KOPT-K1 (cell line): ENCODE results near the gene MGME1.
A peak's percentile ranks its signal among the peaks of the same experiment; 100 is the strongest.

Source experiments
- H3K27ac ChIP-seq: fragments of 200-600 bp; sonication (generic); 2 replicates; pipeline ENCODE4 v1.5.1; 2016; ENCODE audit warnings: antibody characterized with exemption, mild to moderate bottlenecking, low read depth, low read length; ENCODE audit not compliant: poor library complexity, severe bottlenecking
- H3K36me3 ChIP-seq: fragments of 200-600 bp; sonication (generic); 2 replicates; pipeline ENCODE4 v1.5.1; 2017; ENCODE audit warnings: antibody characterized with exemption, mild to moderate bottlenecking, low read length, moderate library complexity; ENCODE audit not compliant: insufficient read depth
- H3K9me3 ChIP-seq: fragments of 200-600 bp; sonication (generic); 2 replicates; pipeline ENCODE4 v1.5.1; 2017; ENCODE audit warnings: antibody characterized with exemption, low read length, mild to moderate bottlenecking; ENCODE audit not compliant: insufficient read depth, poor library complexity, severe bottlenecking

Gene MGME1

GRCh38 chr20:17968366-17969277 is at the start of gene MGME1, which contains the start of gene SNX5:
TSS of gene MGME1 (plus strand) at chr20:17969018. CDS start at chr20:17969860, 842 bp downstream.
TSS of gene SNX5 (minus strand) at chr20:17968794. CDS start at chr20:17968425, 369 bp downstream.
- peaks cover 75% of the 10 kb centered on the region for H3K36me3 ChIP-seq
- H3K27ac ChIP-seq, result peak within 1 kb of the TSS; percentile 100
- no peaks in the 10 kb centered on the region for H3K9me3 ChIP-seq

GRCh38 chr20:17919149-17919548 is 49.7 kb upstream of the MGME1 start:
- H3K9me3 ChIP-seq, result no peaks in the 10 kb centered on the region
- H3K36me3 ChIP-seq, result no peaks in the 10 kb centered on the region
- no peak overlapping the region for H3K27ac ChIP-seq

- Histone ChIP-seq H3K9me3 (no peaks in the 10 kb centered on the region), H3K27ac (no peak overlapping the region), H3K36me3 (no peaks in the 10 kb centered on the region)
Measured at GRCh38 chr20:17921774-17922173, 47.0 kb upstream of the MGME1 start.

GRCh38 chr20:17925141-17925939 is 43.5 kb upstream of the MGME1 start:
- Histone ChIP-seq H3K36me3 (no peaks in the 10 kb centered on the region), H3K9me3 (no peaks in the 10 kb centered on the region), H3K27ac (no peak overlapping the region)

- Histone ChIP-seq H3K9me3 (no peaks in the 10 kb centered on the region), H3K27ac (no peak overlapping the region), H3K36me3 (no peaks in the 10 kb centered on the region)
Measured at GRCh38 chr20:17925940-17926300, 42.9 kb upstream of the MGME1 start.

GRCh38 chr20:17928211-17928611 is 40.6 kb upstream of the MGME1 start:
- Histone ChIP-seq H3K27ac (no peak overlapping the region), H3K36me3 (no peaks in the 10 kb centered on the region), H3K9me3 (no peaks in the 10 kb centered on the region)

GRCh38 chr20:17928633-17929311 is 40.0 kb upstream of the MGME1 start:
- Histone ChIP-seq H3K36me3 (no peaks in the 10 kb centered on the region), H3K9me3 (no peaks in the 10 kb centered on the region), H3K27ac (no peak overlapping the region)

- H3K36me3 ChIP-seq, result no peaks in the 10 kb centered on the region; the same call in 1 of the 2 replicates
- H3K9me3 ChIP-seq, result no peaks in the 10 kb centered on the region
- H3K27ac ChIP-seq, result no peak overlapping the region
Measured at GRCh38 chr20:17931513-17931912, 37.3 kb upstream of the MGME1 start.

- no peaks in the 10 kb centered on the region for H3K9me3 ChIP-seq
- no peak overlapping the region for H3K27ac ChIP-seq
- no peaks in the 10 kb centered on the region; the same call in 1 of the 2 replicates for H3K36me3 ChIP-seq
Measured at GRCh38 chr20:17932396-17932795, 36.4 kb upstream of the MGME1 start.

GRCh38 chr20:17933121-17933520 is 35.7 kb upstream of the MGME1 start:
- H3K27ac ChIP-seq, result no peak overlapping the region

GRCh38 chr20:17933711-17934110 is 35.1 kb upstream of the MGME1 start:
- Histone ChIP-seq H3K36me3 (no peaks in the 10 kb centered on the region; the same call in 1 of the 2 replicates), H3K27ac (no peak overlapping the region), H3K9me3 (no peaks in the 10 kb centered on the region)

More at GRCh38 chr20:17933121-17933520, 35.7 kb upstream of the MGME1 start:
- no peaks in the 10 kb centered on the region for H3K9me3 ChIP-seq
- no peaks in the 10 kb centered on the region; the same call in 1 of the 2 replicates for H3K36me3 ChIP-seq

- H3K27ac ChIP-seq, result no peak overlapping the region
- peaks cover 3% of the 10 kb centered on the region; the same call in 1 of the 2 replicates for H3K36me3 ChIP-seq
- H3K9me3 ChIP-seq, result no peaks in the 10 kb centered on the region
Measured at GRCh38 chr20:17934141-17934862, 34.5 kb upstream of the MGME1 start.

GRCh38 chr20:17935186-17935585 is 33.6 kb upstream of the MGME1 start:
- Histone ChIP-seq H3K36me3 (peaks cover 12% of the 10 kb centered on the region), H3K27ac (no peak overlapping the region), H3K9me3 (no peaks in the 10 kb centered on the region)

GRCh38 chr20:17935761-17936160 is 33.1 kb upstream of the MGME1 start:
- no peak overlapping the region for H3K27ac ChIP-seq

More at GRCh38 chr20:17935761-17936160, 33.1 kb upstream of the MGME1 start:
- H3K9me3 ChIP-seq, result no peaks in the 10 kb centered on the region
- H3K36me3 ChIP-seq, result peaks cover 18% of the 10 kb centered on the region
